ENCODE results near the gene HSP90AB1. TPM values are rescaled to one million over a fixed set of nuclear protein-coding genes. Genes with fewer than 3 reads are reported as not detected.

HSP90AB1 gene
- total and polyA plus RNA-seq, 2 experiments from 2014 or later, result 665 to 876 TPM

DNA sequence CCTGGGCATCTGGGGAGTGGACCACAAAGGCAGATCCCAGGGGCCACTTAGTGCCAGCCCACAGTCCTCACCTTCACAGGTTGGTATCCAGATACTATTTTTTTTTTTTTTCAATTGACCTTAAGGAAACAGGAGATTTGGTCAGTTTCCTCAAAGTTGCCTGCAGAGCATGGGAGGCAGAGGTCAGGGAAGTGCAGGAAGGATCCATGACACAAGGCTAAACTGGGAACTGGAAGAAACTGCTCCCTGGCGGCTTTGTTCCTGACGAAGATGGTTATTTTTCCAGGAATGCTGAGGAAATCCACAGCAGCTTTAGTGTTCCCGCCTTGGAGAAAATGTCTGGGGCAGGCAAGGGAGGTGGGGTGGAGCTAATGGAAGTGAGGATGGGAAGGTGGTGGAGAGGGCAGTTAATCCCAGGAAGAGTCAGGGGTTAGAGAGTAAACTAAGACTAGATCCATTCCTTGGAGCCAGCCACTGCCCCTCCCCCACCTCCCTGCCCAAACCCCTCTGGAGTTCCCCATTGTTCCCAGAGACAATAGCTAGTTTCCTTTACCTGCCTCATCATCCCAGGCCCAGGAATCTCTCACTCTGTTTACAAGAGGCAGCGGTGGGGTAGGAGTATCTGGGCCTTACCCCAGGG, 44.4 kb upstream of the HSP90AB1 start:
- Histone ChIP-seq H3K4me3 (no peak overlapping the region), H3K27me3 (no peaks in the 10 kb centered on the region), H3K27ac (no peak overlapping the region), H3K4me1 (ENCODE audit: low read depth) (peaks cover 5% of the 10 kb centered on the region), H3K9me3 (ENCODE audit: low read depth) (no peaks in the 10 kb centered on the region), H3K36me3 (no peaks in the 10 kb centered on the region)
- TF ChIP-seq, protein P1, sequence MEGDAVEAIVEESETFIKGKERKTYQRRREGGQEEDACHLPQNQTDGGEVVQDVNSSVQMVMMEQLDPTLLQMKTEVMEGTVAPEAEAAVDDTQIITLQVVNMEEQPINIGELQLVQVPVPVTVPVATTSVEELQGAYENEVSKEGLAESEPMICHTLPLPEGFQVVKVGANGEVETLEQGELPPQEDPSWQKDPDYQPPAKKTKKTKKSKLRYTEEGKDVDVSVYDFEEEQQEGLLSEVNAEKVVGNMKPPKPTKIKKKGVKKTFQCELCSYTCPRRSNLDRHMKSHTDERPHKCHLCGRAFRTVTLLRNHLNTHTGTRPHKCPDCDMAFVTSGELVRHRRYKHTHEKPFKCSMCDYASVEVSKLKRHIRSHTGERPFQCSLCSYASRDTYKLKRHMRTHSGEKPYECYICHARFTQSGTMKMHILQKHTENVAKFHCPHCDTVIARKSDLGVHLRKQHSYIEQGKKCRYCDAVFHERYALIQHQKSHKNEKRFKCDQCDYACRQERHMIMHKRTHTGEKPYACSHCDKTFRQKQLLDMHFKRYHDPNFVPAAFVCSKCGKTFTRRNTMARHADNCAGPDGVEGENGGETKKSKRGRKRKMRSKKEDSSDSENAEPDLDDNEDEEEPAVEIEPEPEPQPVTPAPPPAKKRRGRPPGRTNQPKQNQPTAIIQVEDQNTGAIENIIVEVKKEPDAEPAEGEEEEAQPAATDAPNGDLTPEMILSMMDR (IDR thresholded peaks at IDR 0.05; ENCODE audit: low read depth, low read length), result no peak
- no peak for DNase-seq (ENCODE audit: low read depth in 1 of 2, low spot score in 1 of 2)

DNA sequence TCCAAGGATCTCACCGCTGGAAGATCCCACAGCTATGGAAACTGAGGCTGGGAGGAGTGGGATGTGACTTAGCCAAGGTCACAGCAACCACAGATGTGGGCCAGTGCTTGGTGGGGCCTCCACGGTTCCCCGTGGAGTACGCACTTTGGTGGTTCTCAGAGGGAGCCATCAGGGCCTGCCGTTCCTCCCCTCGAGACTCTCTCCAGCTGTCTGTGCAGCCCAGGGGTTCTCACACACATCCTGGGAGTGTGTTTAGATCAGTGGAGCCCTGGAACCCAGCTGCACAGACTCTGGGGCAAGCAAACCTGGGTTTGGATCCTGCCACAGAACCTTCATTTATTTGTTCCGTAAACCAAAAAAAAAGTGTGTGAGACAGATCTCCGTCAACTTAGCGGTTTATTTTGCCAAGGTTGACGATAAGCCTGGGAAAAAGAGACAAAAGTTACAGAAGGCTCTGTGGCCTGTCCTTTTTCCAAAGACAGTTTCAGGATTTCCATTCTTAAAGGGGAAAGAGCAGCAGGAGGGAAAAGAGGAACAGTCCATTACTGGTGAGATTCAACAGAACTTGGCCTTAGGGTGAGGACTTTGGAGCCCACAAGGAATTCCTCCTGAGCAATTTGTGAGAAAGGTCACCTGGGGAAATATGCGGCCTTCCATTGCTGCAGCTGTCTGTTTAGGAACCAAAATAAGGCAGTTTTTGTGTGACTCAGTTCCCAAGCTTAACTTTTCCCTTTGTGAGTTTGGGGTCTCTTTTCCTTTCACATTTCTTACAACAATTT, 43.7 kb upstream of the HSP90AB1 start:
- Histone ChIP-seq H3K36me3 (no peaks in the 10 kb centered on the region), H3K27ac (no peak overlapping the region), H3K27me3 (no peaks in the 10 kb centered on the region), H3K9me3 (ENCODE audit: low read depth) (no peaks in the 10 kb centered on the region), H3K4me1 (ENCODE audit: low read depth) (peaks cover 5% of the 10 kb centered on the region), H3K4me3 (no peak overlapping the region)
- TF ChIP-seq, protein P1 (IDR thresholded peaks at IDR 0.05; ENCODE audit: low read depth, low read length), result no peak
- no peak for DNase-seq (ENCODE audit: low read depth in 1 of 2, low spot score in 1 of 2)

DNA sequence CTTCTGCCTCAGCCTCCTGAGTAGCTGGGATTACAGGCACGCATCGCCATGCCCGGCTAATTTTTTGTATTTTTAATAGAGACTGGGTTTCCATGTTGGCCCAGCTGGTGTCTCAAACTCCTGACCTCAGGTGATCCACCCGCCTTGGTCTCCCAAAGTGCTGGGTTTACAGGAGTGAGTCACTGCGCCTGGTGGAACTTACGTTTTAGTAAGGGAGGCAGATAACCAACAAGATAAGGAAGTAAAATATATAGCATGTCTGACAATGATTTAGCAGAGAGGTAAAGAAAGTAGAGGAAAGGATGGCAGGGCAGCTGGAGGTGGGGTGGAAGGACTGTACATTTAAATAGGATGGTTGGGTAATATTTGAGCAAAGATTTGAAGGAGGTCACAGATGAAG, 42.9 kb upstream of the HSP90AB1 start:
- TF ChIP-seq, protein P1 (IDR thresholded peaks at IDR 0.05; ENCODE audit: low read depth, low read length), result no peak
- no peaks in the 10 kb centered on the region for H3K27me3 ChIP-seq
- no peak overlapping the region for H3K27ac ChIP-seq

DNA sequence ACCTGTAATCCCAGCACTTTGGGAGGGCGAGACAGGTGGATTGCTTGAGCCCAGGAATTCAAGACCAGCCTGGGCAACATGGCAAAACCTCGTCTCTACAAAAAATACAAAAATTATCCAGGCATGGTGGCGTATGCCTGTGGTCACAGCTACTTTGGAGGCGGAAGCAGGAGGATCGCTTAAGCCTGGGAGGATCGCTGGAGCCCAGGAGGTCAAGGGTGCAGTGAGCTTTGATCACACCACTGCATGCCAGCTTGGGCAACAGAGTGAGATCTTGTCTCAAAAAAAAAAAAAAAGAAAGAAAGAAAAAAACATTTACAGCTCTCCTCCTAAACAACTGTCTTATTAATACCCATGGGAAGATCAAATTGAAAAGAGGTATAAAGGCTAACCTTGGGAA, 38.9 kb upstream of the HSP90AB1 start:
- DNase-seq (ENCODE audit: low read depth in 1 of 2, low spot score in 1 of 2), result no peak
- Histone ChIP-seq H3K27ac (no peak overlapping the region), H3K9me3 (ENCODE audit: low read depth) (no peaks in the 10 kb centered on the region), H3K27me3 (no peaks in the 10 kb centered on the region), H3K4me1 (ENCODE audit: low read depth) (peaks cover 5% of the 10 kb centered on the region), H3K36me3 (no peaks in the 10 kb centered on the region), H3K4me3 (no peak overlapping the region)
- TF ChIP-seq, protein P1 (IDR thresholded peaks at IDR 0.05; ENCODE audit: low read depth, low read length), result no peak

More for the DNA sequence above, 42.9 kb upstream of the HSP90AB1 start:
- H3K4me3 ChIP-seq, result no peak overlapping the region
- no peaks in the 10 kb centered on the region for H3K36me3 ChIP-seq
- no peak for DNase-seq (ENCODE audit: low read depth in 1 of 2, low spot score in 1 of 2)
- H3K4me1 ChIP-seq (ENCODE audit: low read depth), result peaks cover 5% of the 10 kb centered on the region
- no peaks in the 10 kb centered on the region for H3K9me3 ChIP-seq (ENCODE audit: low read depth)

DNA sequence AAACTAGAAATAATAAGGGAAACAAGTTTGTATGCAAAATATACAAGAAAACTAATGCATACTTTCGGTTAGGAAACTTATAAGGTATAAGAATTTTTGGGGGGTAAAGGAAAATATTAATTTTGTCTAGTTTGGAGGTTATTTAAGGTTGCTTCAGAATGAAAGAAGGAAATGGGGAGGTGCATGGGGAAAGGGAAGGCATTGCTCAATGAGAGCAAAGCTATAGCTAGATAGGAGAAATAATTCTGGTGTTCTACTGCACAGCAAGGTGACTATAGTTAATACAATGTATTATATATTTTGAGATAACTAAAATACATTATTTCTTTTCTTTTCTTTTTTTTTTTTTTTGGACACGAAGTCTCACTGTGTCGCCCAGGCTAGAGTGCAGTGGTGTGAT, 35.6 kb upstream of the HSP90AB1 start:
- TF ChIP-seq, protein P1 (IDR thresholded peaks at IDR 0.05; ENCODE audit: low read depth, low read length), result no peak
- peaks cover 5% of the 10 kb centered on the region for H3K4me1 ChIP-seq (ENCODE audit: low read depth)
- H3K9me3 ChIP-seq (ENCODE audit: low read depth), result no peaks in the 10 kb centered on the region
- H3K27ac ChIP-seq, result no peak overlapping the region
- no peak for DNase-seq (ENCODE audit: low read depth in 1 of 2, low spot score in 1 of 2)
- no peaks in the 10 kb centered on the region for H3K36me3 ChIP-seq
- H3K27me3 ChIP-seq, result no peaks in the 10 kb centered on the region
- no peak overlapping the region for H3K4me3 ChIP-seq

Data from cardiac muscle cell (in vitro differentiated cells and primary cell).